Measurements from ENCODE around the gene BCL2A1. TPM values are rescaled to one million over a fixed set of nuclear protein-coding genes. Genes with fewer than 3 reads are reported as not detected.

Gene BCL2A1
- total RNA-seq, 2 donors from 2014 or later, result 16.5 TPM; not detected in 1

DNA sequence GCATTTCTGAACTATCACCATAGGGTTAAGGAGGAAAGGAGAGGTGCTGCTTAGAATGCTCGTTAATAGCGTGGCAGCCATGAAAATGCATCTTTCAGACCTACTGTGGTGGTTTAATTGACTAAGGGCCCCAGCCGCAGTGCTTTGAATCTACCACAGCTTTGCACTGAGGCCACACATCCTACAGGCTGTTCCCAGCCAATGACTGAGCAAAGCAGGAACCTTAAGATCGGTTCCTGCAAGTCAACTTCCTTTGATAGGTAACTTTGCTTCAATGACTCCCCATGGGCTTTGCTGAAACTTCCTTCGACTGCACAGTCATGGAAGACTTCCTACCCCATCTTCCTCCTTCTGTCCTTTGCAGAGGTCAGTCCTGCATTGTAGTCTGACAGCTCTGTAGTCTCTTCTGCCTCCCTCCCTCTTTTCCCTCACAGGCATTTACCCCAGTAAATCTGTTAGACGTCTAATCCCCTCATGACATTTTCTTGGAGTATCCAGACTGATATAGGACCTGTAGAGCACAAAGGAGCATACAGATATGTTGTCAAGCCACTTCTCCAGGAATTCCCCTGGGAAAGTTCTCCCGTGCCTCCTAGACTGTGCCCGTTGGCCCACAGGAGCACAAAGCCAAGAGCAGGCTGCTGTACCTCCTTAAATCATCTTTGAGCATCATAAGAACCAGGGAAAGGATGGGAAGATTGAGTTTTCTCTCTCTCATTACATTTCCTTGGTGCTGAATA, 2.6 kb upstream of the BCL2A1 start:
- WGBS, 2 donors, result 56 to 66% methylated on average over 8 of the region's 8 CpGs
- no peak for TF ChIP-seq POLR2A (IDR thresholded peaks at IDR 0.05)
- TF ChIP-seq, protein P1, sequence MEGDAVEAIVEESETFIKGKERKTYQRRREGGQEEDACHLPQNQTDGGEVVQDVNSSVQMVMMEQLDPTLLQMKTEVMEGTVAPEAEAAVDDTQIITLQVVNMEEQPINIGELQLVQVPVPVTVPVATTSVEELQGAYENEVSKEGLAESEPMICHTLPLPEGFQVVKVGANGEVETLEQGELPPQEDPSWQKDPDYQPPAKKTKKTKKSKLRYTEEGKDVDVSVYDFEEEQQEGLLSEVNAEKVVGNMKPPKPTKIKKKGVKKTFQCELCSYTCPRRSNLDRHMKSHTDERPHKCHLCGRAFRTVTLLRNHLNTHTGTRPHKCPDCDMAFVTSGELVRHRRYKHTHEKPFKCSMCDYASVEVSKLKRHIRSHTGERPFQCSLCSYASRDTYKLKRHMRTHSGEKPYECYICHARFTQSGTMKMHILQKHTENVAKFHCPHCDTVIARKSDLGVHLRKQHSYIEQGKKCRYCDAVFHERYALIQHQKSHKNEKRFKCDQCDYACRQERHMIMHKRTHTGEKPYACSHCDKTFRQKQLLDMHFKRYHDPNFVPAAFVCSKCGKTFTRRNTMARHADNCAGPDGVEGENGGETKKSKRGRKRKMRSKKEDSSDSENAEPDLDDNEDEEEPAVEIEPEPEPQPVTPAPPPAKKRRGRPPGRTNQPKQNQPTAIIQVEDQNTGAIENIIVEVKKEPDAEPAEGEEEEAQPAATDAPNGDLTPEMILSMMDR (IDR thresholded peaks at IDR 0.05), result no peak
- H3K4me3 ChIP-seq, result no peak overlapping the region
- H3K9me3 ChIP-seq, result no peaks in the 10 kb centered on the region
- DNase-seq (no peak), ATAC-seq (no peak)
- no peaks in the 10 kb centered on the region for H3K36me3 ChIP-seq (replicated peaks in 1 of 2; ENCODE audit: insufficient read depth in 1 of 2, low read depth in 2 of 2)
- intact Hi-C loops (cut with DNase I), result no loop called here
- no peak overlapping the region for H3K27ac ChIP-seq
- H3K27me3 ChIP-seq, result no peaks in the 10 kb centered on the region
- H3K4me1 ChIP-seq, result no peaks in the 10 kb centered on the region

DNA sequence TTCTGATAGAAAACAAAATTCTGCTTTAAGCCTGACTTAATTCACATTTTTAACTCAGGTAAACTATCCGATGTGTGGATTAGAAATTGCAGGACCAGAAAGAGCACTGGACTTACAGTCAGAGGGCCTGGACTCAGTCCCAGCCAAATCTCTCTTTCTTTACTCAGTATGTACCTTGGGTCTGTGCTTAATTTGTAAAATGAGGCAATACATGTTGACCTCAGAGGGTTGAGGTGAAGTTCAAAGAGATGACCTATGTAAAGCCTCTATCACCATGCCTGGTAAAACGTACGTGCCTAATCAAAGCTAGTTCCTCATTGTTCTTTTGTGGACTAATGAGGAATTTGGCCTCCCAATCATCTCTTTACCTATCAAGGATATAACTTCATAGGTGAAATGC, 1.9 kb upstream of the BCL2A1 start:
- H3K27me3 ChIP-seq, result no peaks in the 10 kb centered on the region
- no peaks in the 10 kb centered on the region for H3K36me3 ChIP-seq (replicated peaks in 1 of 2; ENCODE audit: insufficient read depth in 1 of 2, low read depth in 2 of 2)
- H3K4me3 ChIP-seq, result no peak overlapping the region
- DNase-seq (no peak), ATAC-seq (no peak)
- no peaks in the 10 kb centered on the region for H3K9me3 ChIP-seq
- WGBS, 2 donors, result 48 to 56% methylated on average over 3 of the region's 3 CpGs
- intact Hi-C loops (cut with DNase I), result no loop called here
- H3K27ac ChIP-seq, result no peak overlapping the region
- TF ChIP-seq, protein P1 (IDR thresholded peaks at IDR 0.05), result no peak
- no peak for TF ChIP-seq POLR2A (IDR thresholded peaks at IDR 0.05)
- no peaks in the 10 kb centered on the region for H3K4me1 ChIP-seq

DNA sequence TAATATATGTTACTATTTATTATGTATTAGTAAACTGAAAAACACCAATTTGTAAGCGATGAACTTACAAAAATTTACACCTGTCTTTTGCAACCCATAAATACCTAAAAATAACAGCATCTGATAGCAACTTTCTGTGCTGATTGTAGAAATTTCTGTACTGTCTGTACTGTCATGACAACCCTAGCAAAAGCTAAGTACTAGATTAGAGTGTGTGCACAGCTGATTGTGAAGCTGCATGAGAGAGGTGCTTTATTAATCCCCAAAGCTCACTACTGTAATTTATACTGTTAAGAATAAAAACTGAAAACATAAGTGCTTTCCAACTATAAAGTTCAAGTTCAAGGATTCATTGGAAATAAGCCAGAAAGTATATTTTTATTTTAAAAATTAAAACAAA, 815 bp downstream of the BCL2A1 start:
- DNase-seq (no peak), ATAC-seq (no peak)
- 82% methylated on average over 1 of the region's 1 CpG for WGBS, 2 donors
- H3K9me3 ChIP-seq, result no peaks in the 10 kb centered on the region
- no peaks in the 10 kb centered on the region for H3K4me1 ChIP-seq
- H3K27ac ChIP-seq, result no peak overlapping the region
- no peak overlapping the region for H3K4me3 ChIP-seq
- TF ChIP-seq POLR2A (IDR thresholded peaks at IDR 0.05), result no peak
- TF ChIP-seq, protein P1 (IDR thresholded peaks at IDR 0.05), result no peak
- intact Hi-C loops (cut with DNase I), result no loop called here
- no peaks in the 10 kb centered on the region for H3K36me3 ChIP-seq (replicated peaks in 1 of 2; ENCODE audit: insufficient read depth in 1 of 2, low read depth in 2 of 2)
- no peaks in the 10 kb centered on the region for H3K27me3 ChIP-seq

DNA sequence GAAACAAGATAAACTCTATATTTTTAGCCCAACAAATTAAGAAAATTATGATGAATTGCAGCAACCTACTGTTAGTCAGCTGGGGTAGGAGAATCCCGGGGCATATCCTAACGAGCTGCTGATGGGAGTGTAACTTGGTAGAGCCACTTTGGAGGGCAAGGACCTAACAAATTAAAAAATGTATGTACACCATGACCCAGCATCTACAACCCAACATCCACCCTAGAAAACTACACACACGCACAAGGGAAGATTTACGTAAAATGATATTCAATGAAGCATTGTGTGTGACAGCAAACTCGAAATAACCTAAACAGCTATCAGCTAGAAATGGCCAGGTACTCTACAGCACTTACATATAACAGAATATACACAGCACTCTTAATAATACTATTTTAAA, 1.9 kb downstream of the BCL2A1 start:
- WGBS, 2 donors, result 87 to 93% methylated on average over 5 of the region's 5 CpGs
- H3K27ac ChIP-seq, result no peak overlapping the region
- TF ChIP-seq, protein P1 (IDR thresholded peaks at IDR 0.05), result no peak
- no peak for TF ChIP-seq POLR2A (IDR thresholded peaks at IDR 0.05)
- H3K4me1 ChIP-seq, result no peaks in the 10 kb centered on the region
- DNase-seq (no peak), ATAC-seq (no peak)
- H3K4me3 ChIP-seq, result no peak overlapping the region
- H3K27me3 ChIP-seq, result no peaks in the 10 kb centered on the region
- H3K9me3 ChIP-seq, result no peaks in the 10 kb centered on the region
- no peaks in the 10 kb centered on the region for H3K36me3 ChIP-seq (replicated peaks in 1 of 2; ENCODE audit: insufficient read depth in 1 of 2, low read depth in 2 of 2)
- intact Hi-C loops (cut with DNase I), result no loop called here
